Type B pancreatic cell (in vitro differentiated cells): ENCODE measurements around the gene EML5. TPM values are rescaled to one million over a fixed set of nuclear protein-coding genes. Genes with fewer than 3 reads are reported as not detected.
A peak's percentile ranks its signal among the peaks of the same experiment; 100 is the strongest.

Experiments used
- DNase-seq: peaks from one replicate; pipeline ENCODE4 v3.0.0; 2021; ENCODE audit warnings: mixed read lengths; ENCODE audit not compliant: unreplicated experiment; ENCODE audit errors: extremely low spot score
- H3K27ac Mint-ChIP-seq: 2 replicates; pipeline ENCODE4 v1.8.0; 2021; ENCODE audit warnings: mild to moderate bottlenecking, mixed read lengths
- H3K27me3 Mint-ChIP-seq: 2 replicates; pipeline ENCODE4 v1.8.0; 2021; ENCODE audit warnings: mixed read lengths
- H3K36me3 Mint-ChIP-seq: 2 replicates; pipeline ENCODE4 v1.8.0; 2021; ENCODE audit warnings: mixed read lengths
- H3K4me1 Mint-ChIP-seq: one replicate; pipeline ENCODE4 v1.8.0; 2021; ENCODE audit warnings: mixed read lengths; ENCODE audit not compliant: unreplicated experiment
- H3K4me3 Mint-ChIP-seq: 2 replicates; pipeline ENCODE4 v1.8.0; 2021; ENCODE audit warnings: mild to moderate bottlenecking, mixed read lengths
- H3K9me3 Mint-ChIP-seq: 2 replicates; pipeline ENCODE4 v1.8.0; 2021; ENCODE audit warnings: mixed read lengths
- CTCF ChIP-seq: fragments of 200-600 bp; sonication (generic); conservative IDR thresholded peaks from 2 replicates; pipeline ENCODE4 v1.5.0; 2021; ENCODE audit warnings: antibody characterized with exemption, mild to moderate bottlenecking
- total RNA-seq: library from RNA; stranded (reverse); gene quantifications from 2 replicates; pipeline ENCODE4 v1.2.1, GENCODE V29; 2021; ENCODE audit warnings: low replicate concordance

EML5 gene
- total RNA-seq, 1 donor from 2014 or later = 3.0 TPM

GRCh38 chr14:88612981-88613380 lies 179.8 kb downstream of the EML5 start:
- Mint-ChIP-seq H3K4me3 (no peak overlapping the region), H3K9me3 (no peaks in the 10 kb centered on the region), H3K4me1 (peaks cover 4% of the 10 kb centered on the region), H3K36me3 (peaks cover 35% of the 10 kb centered on the region), H3K27me3 (no peaks in the 10 kb centered on the region), H3K27ac (no peak overlapping the region)
- DNase-seq = no peak
- TF ChIP-seq CTCF = no peak

GRCh38 chr14:88611878-88612277 lies 180.9 kb downstream of the EML5 start:
- no peak overlapping the region for H3K4me3 Mint-ChIP-seq
- peaks cover 4% of the 10 kb centered on the region for H3K4me1 Mint-ChIP-seq
- peak; percentile 50 for TF ChIP-seq CTCF
- H3K9me3 Mint-ChIP-seq = no peaks in the 10 kb centered on the region
- H3K36me3 Mint-ChIP-seq = peaks cover 43% of the 10 kb centered on the region
- DNase-seq = no peak
- no peak overlapping the region for H3K27ac Mint-ChIP-seq
- H3K27me3 Mint-ChIP-seq = no peaks in the 10 kb centered on the region

GRCh38 chr14:88607829-88608228 lies 184.9 kb downstream of the EML5 start:
- H3K36me3 Mint-ChIP-seq = peaks cover 44% of the 10 kb centered on the region
- no peaks in the 10 kb centered on the region for H3K27me3 Mint-ChIP-seq

GRCh38 chr14:88605594-88605993 lies 187.2 kb downstream of the EML5 start:
- Mint-ChIP-seq H3K27ac (no peak overlapping the region), H3K4me3 (no peak overlapping the region), H3K36me3 (peaks cover 56% of the 10 kb centered on the region), H3K4me1 (no peaks in the 10 kb centered on the region), H3K27me3 (no peaks in the 10 kb centered on the region), H3K9me3 (no peaks in the 10 kb centered on the region)
- no peak for TF ChIP-seq CTCF
- DNase-seq = no peak

More at GRCh38 chr14:88607829-88608228, 184.9 kb downstream of the EML5 start:
- Mint-ChIP-seq H3K4me1 (no peaks in the 10 kb centered on the region), H3K9me3 (no peaks in the 10 kb centered on the region), H3K27ac (peak overlapping the region; percentile 50), H3K4me3 (no peak overlapping the region)
- DNase-seq = no peak
- TF ChIP-seq CTCF = no peak

GRCh38 chr14:88604212-88604611 lies 188.5 kb downstream of the EML5 start:
- no peak overlapping the region for H3K4me3 Mint-ChIP-seq
- peaks cover 52% of the 10 kb centered on the region for H3K36me3 Mint-ChIP-seq
- no peak for TF ChIP-seq CTCF
- DNase-seq = no peak
- H3K27me3 Mint-ChIP-seq = no peaks in the 10 kb centered on the region
- no peak overlapping the region for H3K27ac Mint-ChIP-seq
- H3K9me3 Mint-ChIP-seq = no peaks in the 10 kb centered on the region
- H3K4me1 Mint-ChIP-seq = no peaks in the 10 kb centered on the region
